GM12878 (cell line): ENCODE results near the gene PGC. TPM values are rescaled to one million over a fixed set of nuclear protein-coding genes. Genes with fewer than 3 reads are reported as not detected.

ENCODE experiments used
- ATAC-seq: fragments of 200-7000 bp; cut with Tn5 transposase; 3 replicates; pipeline ENCODE4 v1.9.1; 2020; ENCODE audit warnings: mild to moderate bottlenecking, moderate library complexity
- BruUV-seq: library from RNA; stranded (reverse); fragments of 400-500 nt; replicated peaks from 2 replicates; lab custom pipeline; 2021; lab: Mats Ljungman, UMichigan
- CTCF ChIA-PET: fragments of 300-600 bp; sonication (Branson Sonifier 250); formaldehyde crosslinking; extraction: SDS; loops from one replicate; lab custom pipeline; 2021; ENCODE audit warnings: inconsistent platforms; lab: Yijun Ruan, JAX
- POLR2A ChIA-PET: fragments of 350-600 bp; formaldehyde crosslinking; extraction: SDS; loops from one replicate; lab custom pipeline; 2021; ENCODE audit warnings: inconsistent platforms; lab: Charles Lee
- RAD21 ChIA-PET: fragments of 300-600 bp; sonication (Branson Sonifier 250); formaldehyde crosslinking; loops from one replicate; lab custom pipeline; 2023; ENCODE audit warnings: antibody characterized with exemption; ENCODE audit not compliant: unreplicated experiment; lab: Charles Lee
- SMC1A ChIA-PET: fragments of 300-600 bp; sonication (Branson Sonifier 250); formaldehyde crosslinking; loops from one replicate; lab custom pipeline; 2023; ENCODE audit not compliant: unreplicated experiment, uncharacterized antibody; lab: Charles Lee
- DNase-seq: peaks from one replicate; pipeline ENCODE4 v3.0.0-alpha.2; 2011; ENCODE audit warnings: low read depth, low spot score
- FAIRE-seq: peaks from 3 replicates; lab custom pipeline; 2011; peaks lifted over from hg19 to GRCh38; lab: Jason Lieb, UNC
- H2AFZ ChIP-seq: 2 replicates; pipeline ENCODE4 v1.6.0; 2011; ENCODE audit warnings: low read depth, low read length, control low read depth; ENCODE audit not compliant: control insufficient read depth
- H3K27ac ChIP-seq: 2 replicates; pipeline ENCODE4 v1.5.1; 2011; ENCODE audit warnings: control low read depth; ENCODE audit not compliant: control insufficient read depth, insufficient read depth
- H3K27me3 ChIP-seq, 2 experiments: replicated peaks in 1 of 2; 2 replicates each; pipeline versions ENCODE4 v1.6.0 to v1.6.1; 2011; ENCODE audit warnings: low read length in 1 of 2; ENCODE audit not compliant: control insufficient read depth in 2 of 2, insufficient read depth in 2 of 2
- H3K36me3 ChIP-seq, 2 experiments: 2 replicates each; pipeline ENCODE4 v1.5.1; 2011; ENCODE audit warnings: low read length in 1 of 2; ENCODE audit not compliant: control insufficient read depth in 2 of 2, insufficient read depth in 2 of 2
- H3K4me1 ChIP-seq: 2 replicates; pipeline ENCODE4 v1.6.1; 2011; ENCODE audit warnings: mild to moderate bottlenecking, low read length, moderate library complexity, mixed read lengths; ENCODE audit not compliant: control insufficient read depth, insufficient read depth
- H3K4me2 ChIP-seq: 2 replicates; pipeline ENCODE4 v1.6.0; 2011; ENCODE audit warnings: control low read depth; ENCODE audit not compliant: control insufficient read depth, insufficient read depth
- H3K4me3 ChIP-seq: fragments of 200-600 bp; sonication (generic); 2 replicates; pipeline ENCODE4 v1.5.1; 2016
- H3K79me2 ChIP-seq: 2 replicates; pipeline ENCODE4 v1.6.0; 2011; ENCODE audit warnings: low read length; ENCODE audit not compliant: control insufficient read depth, insufficient read depth
- H3K9ac ChIP-seq: 2 replicates; pipeline ENCODE4 v1.8.0; 2011; ENCODE audit warnings: low read length, control low read depth, mixed read lengths; ENCODE audit not compliant: control insufficient read depth, insufficient read depth
- H3K9me3 ChIP-seq: replicated peaks from 3 replicates; pipeline ENCODE4 v1.5.1; 2011; ENCODE audit warnings: mild to moderate bottlenecking, low read length; ENCODE audit not compliant: control insufficient read depth, insufficient read depth
- H4K20me1 ChIP-seq: 2 replicates; pipeline ENCODE4 v1.6.0; 2011; ENCODE audit not compliant: control insufficient read depth, insufficient read depth
- CREM ChIP-seq: IDR thresholded peaks from 2 replicates; pipeline ENCODE4 v1.6.1; 2014; ENCODE audit warnings: antibody characterized with exemption, low read depth
- ETV6 ChIP-seq, 2 experiments: fragments of 450-650 bp in 1 of 2; IDR thresholded peaks in 1 of 2; conservative IDR thresholded peaks in 1 of 2; 2 replicates each; pipeline ENCODE4 v1.6.1; 2014; ENCODE audit warnings: antibody characterized with exemption in 1 of 2, borderline replicate concordance in 1 of 2, low read depth in 1 of 2, mild to moderate bottlenecking in 1 of 2, moderate library complexity in 1 of 2
- LARP7 ChIP-seq: fragments of 450-650 bp; IDR thresholded peaks from 2 replicates; pipeline ENCODE4 v1.6.1; 2017; ENCODE audit warnings: mild to moderate bottlenecking
- MXI1 ChIP-seq: fragments of 150-350 bp; IDR thresholded peaks from 2 replicates; pipeline ENCODE4 v1.6.1; 2011; ENCODE audit warnings: low read depth, mild to moderate bottlenecking, inconsistent platforms, low read length, improper control_type of control experiment
- SPI1 ChIP-seq: IDR thresholded peaks from 2 replicates; pipeline ENCODE4 v1.6.1; 2011; ENCODE audit warnings: low read depth, mild to moderate bottlenecking, low read length, moderate library complexity, borderline replicate concordance; ENCODE audit not compliant: insufficient read depth
- TBL1XR1 ChIP-seq: IDR thresholded peaks from 2 replicates; pipeline ENCODE4 v1.6.1; 2012; ENCODE audit warnings: low read depth, low read length, improper control_type of control experiment
- ZBTB11 ChIP-seq: fragments of 450-650 bp; formaldehyde crosslinking; IDR thresholded peaks from 2 replicates; pipeline ENCODE4 v1.5.0; 2022; ENCODE audit warnings: mild to moderate bottlenecking, missing genetic modification characterization
- ZNF622 ChIP-seq: fragments of 450-650 bp; IDR thresholded peaks from 2 replicates; pipeline ENCODE4 v1.6.1; 2017; ENCODE audit warnings: mild to moderate bottlenecking, inconsistent platforms
- WGBS: methylation state at CpG from one replicate; pipeline ENCODE4 v1.1.6; 2016; ENCODE audit warnings: low lambda C conversion rate; ENCODE audit not compliant: insufficient replicate concordance, insufficient coverage; ENCODE audit errors: missing lambda C conversion rate; 5-methylcytosine and 5-hydroxymethylcytosine counted together
- in situ Hi-C: fragments of 300-500 bp; cut with MboI; formaldehyde crosslinking; loops from 9 replicates; pipeline ENCODE4 v1.14.3; 2018; ENCODE audit warnings: mixed read lengths
- intact Hi-C: fragments of 100-400 bp; cut with micrococcal nuclease; formaldehyde crosslinking; loops from one replicate; pipeline ENCODE4 v1.14.2; 2022; ENCODE audit not compliant: unreplicated experiment
- polyA plus RNA-seq, 11 experiments: library from polyadenylated mRNA; depleted of rRNA in 4 of 11; unstranded in 6 of 11; stranded (reverse) in 5 of 11; fragments of >200 nt; fragmentation: Nextera tagmentation in 4 of 11; fragmentation: Illumina TruSeq in 1 of 11; extraction: Ambion mirVana in 4 of 11; extraction: Trizol in 1 of 11; gene quantifications; 1 replicate in 1 of 11; 2 replicates in 10 of 11; pipeline versions ENCODE4 v1.2.1 to v1.2.3, GENCODE V29; 2011 to 2016; ENCODE audit warnings: inconsistent platforms in 2 of 11, missing spikeins in 2 of 11, low read depth in 1 of 11
- total RNA-seq, 4 experiments: library from RNA; depleted of rRNA in 3 of 4; stranded (reverse); fragments of >200 nt in 3 of 4; fragmentation: Illumina TruSeq in 1 of 4; extraction: Trizol in 1 of 4; gene quantifications; 2 replicates each; pipeline versions ENCODE4 v1.2.1 to v1.2.3, GENCODE V29; 2013 to 2021
- TF ChIP-seq, protein P1 (sequence below): fragments of 450-650 bp; IDR thresholded peaks from 2 replicates; pipeline ENCODE4 v1.6.1; 2016; ENCODE audit warnings: mild to moderate bottlenecking, moderate library complexity, borderline replicate concordance
- TF ChIP-seq, protein P2 (sequence below): fragments of 450-650 bp; conservative IDR thresholded peaks from 2 replicates; pipeline ENCODE4 v1.6.1; 2017; ENCODE audit warnings: mild to moderate bottlenecking, moderate library complexity

The PGC gene
- total and polyA plus RNA-seq, 10 of the 15 experiments (the other 5 are each of a cell fraction or from before 2014, with no cell fraction given) = 0.26 TPM; not detected in 9

GRCh38 chr6:41716516-41717391 is 30.4 kb downstream of the PGC start:
- ChIA-PET CTCF (interaction anchor here (1.0 to 5.7 kb wide), 7 partner anchors 8 to 204 kb away, joined by 3 to 49 read pairs (median 5); partner anchors contain the start of genes BYSL, MED20 and TFEB), SMC1A (interaction anchor here (0.8 to 7.7 kb wide), 8 partner anchors 7 to 383 kb away, joined by 3 to 151 read pairs (median 6); partner anchors contain the start of gene TFEB), RAD21 (interaction anchor here (0.6 to 14.4 kb wide), 8 partner anchors 7 to 266 kb away, joined by 3 to 300 read pairs (median 4); no protein-coding TSS in a partner anchor), POLR2A (interaction anchor here (1.0 to 13.0 kb wide), 5 partner anchors 7 to 383 kb away, joined by 4 to 293 read pairs (median 24); partner anchors contain the start of genes NCR2 and TFEB)
- Histone ChIP-seq H4K20me1 (peaks cover 2% of the 10 kb centered on the region; the same call in 1 of the 2 replicates), H3K4me3 (peak overlapping the region; percentile 49; the same call in 1 of the 2 replicates), H3K27ac (peak overlapping the region; percentile 84), H3K4me1 (peaks cover 76% of the 10 kb centered on the region), H2AFZ (no peak overlapping the region), H3K9ac (peak overlapping the region; percentile 71), H3K9me3 (no peaks in the 10 kb centered on the region), H3K27me3 (no peaks in the 10 kb centered on the region), H3K4me2 (peak overlapping the region; percentile 98), H3K79me2 (peaks cover 98% of the 10 kb centered on the region), H3K36me3 (peaks cover 7 to 13% of the 10 kb centered on the region in 2 experiments)
- ATAC-seq (peak; percentile 10; the same call in 2 of the 3 replicates), FAIRE-seq (no peak), DNase-seq (no peak)
- WGBS = 2% methylated on average over 11 of the region's 11 CpGs
- intact Hi-C loops = no loop called here
- no TSS peak for BruUV-seq
- in situ Hi-C loops = no loop called here
- TF ChIP-seq ZNF622 (no peak), ETV6 (conservative IDR thresholded peaks at IDR 0.05 in 1 of 2, IDR thresholded peaks at IDR 0.05 in 1 of 2; ENCODE audit: borderline replicate concordance in 1 of 2, low read depth in 1 of 2) (no peak), CREM (no peak), ZBTB11 (CRISPR knock-in tag) (no peak), MXI1 (no peak), LARP7 (peak; percentile 36; the same call in 1 of the 2 replicates), SPI1 (peak; percentile 47; the same call in 1 of the 2 replicates), TBL1XR1 (peak; percentile 34; the same call in 1 of the 2 replicates)
- TF ChIP-seq, protein P1, sequence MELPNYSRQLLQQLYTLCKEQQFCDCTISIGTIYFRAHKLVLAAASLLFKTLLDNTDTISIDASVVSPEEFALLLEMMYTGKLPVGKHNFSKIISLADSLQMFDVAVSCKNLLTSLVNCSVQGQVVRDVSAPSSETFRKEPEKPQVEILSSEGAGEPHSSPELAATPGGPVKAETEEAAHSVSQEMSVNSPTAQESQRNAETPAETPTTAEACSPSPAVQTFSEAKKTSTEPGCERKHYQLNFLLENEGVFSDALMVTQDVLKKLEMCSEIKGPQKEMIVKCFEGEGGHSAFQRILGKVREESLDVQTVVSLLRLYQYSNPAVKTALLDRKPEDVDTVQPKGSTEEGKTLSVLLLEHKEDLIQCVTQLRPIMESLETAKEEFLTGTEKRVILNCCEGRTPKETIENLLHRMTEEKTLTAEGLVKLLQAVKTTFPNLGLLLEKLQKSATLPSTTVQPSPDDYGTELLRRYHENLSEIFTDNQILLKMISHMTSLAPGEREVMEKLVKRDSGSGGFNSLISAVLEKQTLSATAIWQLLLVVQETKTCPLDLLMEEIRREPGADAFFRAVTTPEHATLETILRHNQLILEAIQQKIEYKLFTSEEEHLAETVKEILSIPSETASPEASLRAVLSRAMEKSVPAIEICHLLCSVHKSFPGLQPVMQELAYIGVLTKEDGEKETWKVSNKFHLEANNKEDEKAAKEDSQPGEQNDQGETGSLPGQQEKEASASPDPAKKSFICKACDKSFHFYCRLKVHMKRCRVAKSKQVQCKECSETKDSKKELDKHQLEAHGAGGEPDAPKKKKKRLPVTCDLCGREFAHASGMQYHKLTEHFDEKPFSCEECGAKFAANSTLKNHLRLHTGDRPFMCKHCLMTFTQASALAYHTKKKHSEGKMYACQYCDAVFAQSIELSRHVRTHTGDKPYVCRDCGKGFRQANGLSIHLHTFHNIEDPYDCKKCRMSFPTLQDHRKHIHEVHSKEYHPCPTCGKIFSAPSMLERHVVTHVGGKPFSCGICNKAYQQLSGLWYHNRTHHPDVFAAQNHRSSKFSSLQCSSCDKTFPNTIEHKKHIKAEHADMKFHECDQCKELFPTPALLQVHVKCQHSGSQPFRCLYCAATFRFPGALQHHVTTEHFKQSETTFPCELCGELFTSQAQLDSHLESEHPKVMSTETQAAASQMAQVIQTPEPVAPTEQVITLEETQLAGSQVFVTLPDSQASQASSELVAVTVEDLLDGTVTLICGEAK = no peak
- TF ChIP-seq, protein P2, sequence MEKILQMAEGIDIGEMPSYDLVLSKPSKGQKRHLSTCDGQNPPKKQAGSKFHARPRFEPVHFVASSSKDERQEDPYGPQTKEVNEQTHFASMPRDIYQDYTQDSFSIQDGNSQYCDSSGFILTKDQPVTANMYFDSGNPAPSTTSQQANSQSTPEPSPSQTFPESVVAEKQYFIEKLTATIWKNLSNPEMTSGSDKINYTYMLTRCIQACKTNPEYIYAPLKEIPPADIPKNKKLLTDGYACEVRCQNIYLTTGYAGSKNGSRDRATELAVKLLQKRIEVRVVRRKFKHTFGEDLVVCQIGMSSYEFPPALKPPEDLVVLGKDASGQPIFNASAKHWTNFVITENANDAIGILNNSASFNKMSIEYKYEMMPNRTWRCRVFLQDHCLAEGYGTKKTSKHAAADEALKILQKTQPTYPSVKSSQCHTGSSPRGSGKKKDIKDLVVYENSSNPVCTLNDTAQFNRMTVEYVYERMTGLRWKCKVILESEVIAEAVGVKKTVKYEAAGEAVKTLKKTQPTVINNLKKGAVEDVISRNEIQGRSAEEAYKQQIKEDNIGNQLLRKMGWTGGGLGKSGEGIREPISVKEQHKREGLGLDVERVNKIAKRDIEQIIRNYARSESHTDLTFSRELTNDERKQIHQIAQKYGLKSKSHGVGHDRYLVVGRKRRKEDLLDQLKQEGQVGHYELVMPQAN = no peak
